COLO668 (cell line): ENCODE measurements around the gene JUP.

Source experiments
- DNase-seq: peaks from one replicate; lab custom pipeline; 2025; ENCODE audit not compliant: unreplicated experiment; lab: John Stamatoyannopoulos, UW

JUP gene

GRCh38 chr17:41724476-41725050 is 61.9 kb downstream of the JUP start:
- peak; percentile 82 for DNase-seq

GRCh38 chr17:41723801-41724475 is 62.6 kb downstream of the JUP start:
- no peak for DNase-seq

DNA sequence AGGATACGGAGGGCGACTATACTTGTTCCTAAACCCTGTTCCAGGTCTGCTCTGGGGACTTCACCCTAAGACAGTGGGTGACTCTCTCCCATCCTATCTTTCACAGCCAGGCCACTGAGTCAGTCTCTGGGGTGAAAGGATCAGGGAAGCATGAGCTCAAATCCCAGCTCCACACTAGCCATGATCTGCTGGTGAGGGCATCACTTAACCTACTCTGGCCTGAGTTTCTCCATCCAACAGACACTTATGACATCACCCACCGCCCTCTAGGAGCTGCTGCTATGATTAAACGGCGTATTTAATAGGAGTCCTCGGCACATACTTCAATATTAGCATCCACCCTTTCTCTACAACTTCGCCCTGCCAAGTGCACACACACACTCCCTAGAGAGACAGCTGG is 64.3 kb downstream of the JUP start:
- DNase-seq, result no peak

DNA sequence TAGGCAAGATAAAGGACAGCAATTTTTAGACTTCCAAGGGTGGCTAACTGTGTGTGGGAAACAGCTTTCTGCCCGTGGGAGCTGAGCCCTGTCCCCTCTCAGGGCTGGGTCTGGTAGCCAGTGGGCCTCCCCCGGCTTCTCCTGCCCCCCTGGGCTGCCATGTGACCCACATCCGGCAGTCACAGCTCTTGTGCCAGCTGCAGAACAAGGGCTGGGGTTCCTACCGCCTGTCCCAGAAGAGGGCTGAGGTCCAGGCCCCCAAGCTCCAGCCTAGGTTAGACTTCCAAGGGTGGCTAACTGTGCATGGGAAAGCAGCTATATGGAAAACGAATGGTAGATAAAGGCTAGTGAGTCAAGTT is 68.2 kb downstream of the JUP start:
- no peak for DNase-seq

- no peak for DNase-seq
These were observed 68.9 kb downstream of the JUP start for GRCh38 chr17:41717408-41718286.

DNA sequence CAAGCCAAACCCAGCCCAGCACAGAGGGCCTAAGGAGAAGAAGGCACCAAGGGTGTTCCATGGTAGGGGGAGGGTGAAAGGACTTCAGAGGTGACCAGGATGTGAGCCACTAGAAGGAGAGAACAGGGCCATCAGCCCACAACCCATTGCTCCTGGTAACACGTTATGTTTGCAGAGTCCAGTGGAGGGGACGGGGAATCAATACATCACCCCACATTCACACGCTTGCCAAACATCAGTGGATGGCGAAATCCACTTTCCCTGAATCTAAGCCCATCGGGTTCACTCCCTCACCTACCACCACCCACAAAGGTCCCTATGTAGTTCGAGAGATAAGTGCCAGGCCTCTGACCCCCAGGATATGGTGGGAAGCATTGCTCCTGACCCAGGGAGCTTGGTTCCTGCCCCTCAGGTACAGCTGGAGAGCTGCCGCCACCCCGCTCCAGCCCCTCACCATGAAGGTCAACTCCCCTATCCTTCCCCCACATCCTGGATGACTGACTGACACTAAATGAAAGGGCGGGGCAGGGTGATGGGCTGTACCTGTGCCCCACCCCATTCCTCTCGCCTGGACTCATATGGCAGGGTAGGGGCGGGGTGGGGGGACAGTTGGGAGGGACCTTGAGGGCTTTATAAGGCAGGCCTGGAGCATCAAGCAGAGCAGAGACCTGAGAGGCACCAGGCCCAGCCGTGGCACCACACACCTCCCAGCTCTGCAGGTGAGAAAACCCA is 74.7 kb downstream of the JUP start, which contains the start of gene GAST:
TSS of gene GAST (plus strand) at position 663 of the 732 bp plus-strand sequence. CDS start 3,106 bp downstream, outside the sequence.
- no peak for DNase-seq

DNA sequence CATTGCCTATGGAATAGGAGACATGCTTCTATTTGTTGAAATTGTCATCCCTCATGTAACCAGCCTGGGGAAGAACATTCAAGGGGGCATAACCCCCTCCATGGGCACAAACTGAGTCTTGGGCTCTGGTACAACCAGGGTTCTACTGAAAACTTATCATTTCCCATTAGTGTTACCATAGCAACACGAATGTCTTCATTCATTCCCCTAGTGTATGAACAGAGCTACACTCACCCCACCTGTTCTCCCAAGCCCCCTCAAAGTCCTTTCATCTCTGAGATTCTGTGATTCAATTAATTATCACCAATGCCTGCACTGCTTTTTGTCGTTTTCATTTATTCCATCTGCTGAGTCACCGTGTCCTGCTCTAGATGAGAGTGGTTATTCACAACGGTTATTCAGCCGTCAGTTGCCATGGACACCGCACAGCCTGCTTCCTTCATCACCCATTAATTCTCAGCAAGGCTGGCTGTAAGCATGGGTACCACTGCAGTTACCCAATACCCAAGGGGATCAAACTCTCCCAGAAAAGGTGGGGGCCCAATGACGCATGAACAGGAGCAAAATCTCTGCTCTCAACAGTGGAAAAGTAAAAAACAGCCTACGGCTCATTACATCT is 75.9 kb downstream of the JUP start:
- DNase-seq, result peak; percentile 46

GRCh38 chr17:41707803-41708669 is 78.5 kb downstream of the JUP start:
- DNase-seq, result no peak

GRCh38 chr17:41705271-41705991 is 81.1 kb downstream of the JUP start:
- no peak for DNase-seq
